ENCODE results near the gene PDE4B.

- TF ChIP-seq CTCF (IDR thresholded peaks at IDR 0.05), result no peak
- no peak for TF ChIP-seq POLR2A (IDR thresholded peaks at IDR 0.05)
Measured at GRCh38 chr1:66330722-66331141, 538.0 kb downstream of the PDE4B start.

Data from body of pancreas (tissue), 4 donors.